CD4-positive, alpha-beta T cell treated with Interleukin-2 at 100 ng/mL for 4 hours (primary cell): Measurements from ENCODE around the gene FAT2.
"Not testable (repeated sequence)": the region's sequence is repeated elsewhere in the genome, so short reads cannot be mapped to it uniquely, and the experiment has no call there.

Experiments used
- DNase-seq: peaks from one replicate; pipeline ENCODE4 v3.0.0-alpha.2; 2020; ENCODE audit warnings: low spot score

The FAT2 gene

GRCh38 chr5:151614565-151614964, 23.4 kb upstream of the FAT2 start:
- no peak for DNase-seq

GRCh38 chr5:151612689-151613427, 21.7 kb upstream of the FAT2 start:
- peak; percentile 39 for DNase-seq

- DNase-seq: no peak
Measured at GRCh38 chr5:151611127-151611775, 20.1 kb upstream of the FAT2 start.

- DNase-seq: no peak
Measured at GRCh38 chr5:151608522-151608921, 17.4 kb upstream of the FAT2 start.

- no peak for DNase-seq
Measured at GRCh38 chr5:151607304-151607703, 16.2 kb upstream of the FAT2 start.

GRCh38 chr5:151605559-151605958, 14.4 kb upstream of the FAT2 start:
- DNase-seq: no peak

- DNase-seq: no peak
Measured at GRCh38 chr5:151602806-151603205, 11.7 kb upstream of the FAT2 start.

GRCh38 chr5:151601391-151601790, 10.3 kb upstream of the FAT2 start:
- DNase-seq: no peak

- no peak for DNase-seq
Measured at GRCh38 chr5:151600069-151600665, 9.0 kb upstream of the FAT2 start.

- no peak for DNase-seq
Measured at GRCh38 chr5:151598984-151599383, 7.9 kb upstream of the FAT2 start.

GRCh38 chr5:151598549-151598948, 7.4 kb upstream of the FAT2 start:
- DNase-seq: no peak

GRCh38 chr5:151597749-151598148, 6.6 kb upstream of the FAT2 start:
- DNase-seq: no peak

- DNase-seq: no peak
Measured at GRCh38 chr5:151596828-151597539, 5.9 kb upstream of the FAT2 start.

GRCh38 chr5:151595411-151595826, 4.3 kb upstream of the FAT2 start:
- no peak for DNase-seq

GRCh38 chr5:151592855-151593408, 1.8 kb upstream of the FAT2 start:
- DNase-seq: no peak

GRCh38 chr5:151589878-151590570, 1.1 kb downstream of the FAT2 start:
- no peak for DNase-seq

- no peak for DNase-seq
Measured at GRCh38 chr5:151587796-151588555, 3.2 kb downstream of the FAT2 start.

GRCh38 chr5:151585970-151586369, 5.2 kb downstream of the FAT2 start:
- DNase-seq: no peak

GRCh38 chr5:151585344-151585743, 5.8 kb downstream of the FAT2 start:
- DNase-seq: not testable (repeated sequence)

GRCh38 chr5:151584057-151584937, 6.8 kb downstream of the FAT2 start:
- no peak for DNase-seq
